HepG2 (cell line): Measurements from ENCODE around the gene SPAG7. TPM values are rescaled to one million over a fixed set of nuclear protein-coding genes. Genes with fewer than 3 reads are reported as not detected.

Experiments
- CBX5 ChIP-seq: sonication (generic); formaldehyde crosslinking; IDR thresholded peaks from 2 replicates; pipeline ENCODE4 v1.4.0; 2020; ENCODE audit warnings: missing genetic modification reagents, borderline replicate concordance
- ETV5 ChIP-seq: IDR thresholded peaks from 2 replicates; pipeline ENCODE4 v1.6.1; 2018; ENCODE audit warnings: missing biosample characterization, missing genetic modification reagents, inconsistent platforms, borderline replicate concordance
- FLYWCH1 ChIP-seq: sonication (generic); formaldehyde crosslinking; IDR thresholded peaks from 2 replicates; pipeline ENCODE4 v1.8.1; 2023; ENCODE audit warnings: mild to moderate bottlenecking, missing genetic modification reagents
- FOXA3 ChIP-seq: IDR thresholded peaks from 2 replicates; pipeline ENCODE4 v1.6.1; 2016; ENCODE audit warnings: missing genetic modification reagents, missing compliant biosample characterization
- HOXA3 ChIP-seq: sonication (generic); formaldehyde crosslinking; IDR thresholded peaks from 2 replicates; pipeline ENCODE4 v1.5.0; 2020; ENCODE audit warnings: missing genetic modification reagents
- KLF15 ChIP-seq: sonication (generic); formaldehyde crosslinking; IDR thresholded peaks from 2 replicates; pipeline ENCODE4 v1.8.1; 2023; ENCODE audit warnings: borderline replicate concordance, mild to moderate bottlenecking, inconsistent platforms, missing genetic modification reagents, mixed read lengths
- NR1H2 ChIP-seq: sonication (generic); formaldehyde crosslinking; IDR thresholded peaks from 2 replicates; pipeline ENCODE4 v1.8.1; 2022; ENCODE audit warnings: low read depth, missing genetic modification reagents, borderline replicate concordance
- POLR2AphosphoS2 ChIP-seq: IDR thresholded peaks from 2 replicates; pipeline ENCODE4 v1.6.1; 2011; ENCODE audit warnings: low read depth, low read length, improper control_type of control experiment
- RNF2 ChIP-seq: fragments of 450-650 bp; conservative IDR thresholded peaks from 2 replicates; pipeline ENCODE4 v1.6.1; 2016; ENCODE audit warnings: low read depth
- SMC3 ChIP-seq: IDR thresholded peaks from 2 replicates; pipeline ENCODE4 v1.6.1; 2011; ENCODE audit warnings: low read length, improper control_type of control experiment
- SRY ChIP-seq: sonication (generic); formaldehyde crosslinking; IDR thresholded peaks from 2 replicates; pipeline ENCODE4 v1.8.0; 2022; ENCODE audit warnings: mild to moderate bottlenecking, missing genetic modification reagents
- TAF15 ChIP-seq: fragments of 200-400 bp; formaldehyde crosslinking; IDR thresholded peaks from one replicate; pipeline ENCODE4 v1.6.1; 2018; ENCODE audit warnings: mild to moderate bottlenecking, low read depth, low read length; ENCODE audit not compliant: poor library complexity, severe bottlenecking
- TEAD3 ChIP-seq: optimal IDR thresholded peaks from 2 replicates; pipeline ENCODE3; 2016; ENCODE audit warnings: borderline replicate concordance
- YY1 ChIP-seq: IDR thresholded peaks from 2 replicates; pipeline ENCODE4 v1.6.1; 2011; ENCODE audit warnings: low read length, low read depth, moderate library complexity, mild to moderate bottlenecking; ENCODE audit not compliant: insufficient read depth, insufficient replicate concordance
- ZBTB20 ChIP-seq: sonication (generic); formaldehyde crosslinking; IDR thresholded peaks from 2 replicates; pipeline ENCODE4 v1.8.1; 2023; ENCODE audit warnings: missing genetic modification reagents, low read depth, mild to moderate bottlenecking, borderline replicate concordance
- ZFY ChIP-seq: sonication (generic); formaldehyde crosslinking; IDR thresholded peaks from 2 replicates; pipeline ENCODE4 v1.4.0; 2020; ENCODE audit warnings: missing genetic modification reagents
- ZNF572 ChIP-seq: sonication (generic); formaldehyde crosslinking; IDR thresholded peaks from 2 replicates; pipeline ENCODE4 v1.5.1; 2020; ENCODE audit warnings: mild to moderate bottlenecking, missing genetic modification reagents
- ZNF788 ChIP-seq: sonication (generic); formaldehyde crosslinking; IDR thresholded peaks from 2 replicates; pipeline ENCODE4 v1.5.0; 2020; ENCODE audit warnings: mild to moderate bottlenecking, missing genetic modification reagents, borderline replicate concordance
- polyA plus RNA-seq, 8 experiments: library from polyadenylated mRNA; depleted of rRNA in 3 of 8; stranded (reverse) in 7 of 8; unstranded in 1 of 8; fragments of >200 nt; fragmentation: Illumina TruSeq in 4 of 8; extraction: Trizol in 4 of 8; gene quantifications; 2 replicates each; pipeline versions ENCODE4 v1.2.1 to v1.2.3, GENCODE V29; 2011 to 2016; ENCODE audit warnings: low read depth in 4 of 8, missing spikeins in 1 of 8, mixed read lengths in 1 of 8; ENCODE audit not compliant: insufficient read depth in 1 of 8
- total RNA-seq, 5 experiments: library from RNA; depleted of rRNA; stranded (reverse); fragments of >200 nt; fragmentation: Illumina TruSeq; extraction: Trizol; gene quantifications; 2 replicates each; pipeline ENCODE4 v1.2.3, GENCODE V29; 2016; ENCODE audit warnings: low read depth in 1 of 5
- TF ChIP-seq, protein P1 (sequence below): sonication (generic); formaldehyde crosslinking; IDR thresholded peaks from 2 replicates; pipeline ENCODE4 v1.8.1; 2023; ENCODE audit warnings: mild to moderate bottlenecking, missing genetic modification reagents
- TF ChIP-seq, protein P2 (sequence below): sonication (generic); formaldehyde crosslinking; IDR thresholded peaks from 2 replicates; pipeline ENCODE4 v1.4.0; 2020; ENCODE audit warnings: missing genetic modification reagents, mild to moderate bottlenecking, borderline replicate concordance
- TF ChIP-seq, protein P3 (sequence below): sonication (generic); formaldehyde crosslinking; IDR thresholded peaks from 2 replicates; pipeline ENCODE4 v1.9.0; 2021; ENCODE audit warnings: missing genetic modification reagents, borderline replicate concordance

The SPAG7 gene
- total and polyA plus RNA-seq, 2 of the 13 experiments (the other 11 are each of a cell fraction or from before 2014, with no cell fraction given): 51.0 to 59.0 TPM

DNA sequence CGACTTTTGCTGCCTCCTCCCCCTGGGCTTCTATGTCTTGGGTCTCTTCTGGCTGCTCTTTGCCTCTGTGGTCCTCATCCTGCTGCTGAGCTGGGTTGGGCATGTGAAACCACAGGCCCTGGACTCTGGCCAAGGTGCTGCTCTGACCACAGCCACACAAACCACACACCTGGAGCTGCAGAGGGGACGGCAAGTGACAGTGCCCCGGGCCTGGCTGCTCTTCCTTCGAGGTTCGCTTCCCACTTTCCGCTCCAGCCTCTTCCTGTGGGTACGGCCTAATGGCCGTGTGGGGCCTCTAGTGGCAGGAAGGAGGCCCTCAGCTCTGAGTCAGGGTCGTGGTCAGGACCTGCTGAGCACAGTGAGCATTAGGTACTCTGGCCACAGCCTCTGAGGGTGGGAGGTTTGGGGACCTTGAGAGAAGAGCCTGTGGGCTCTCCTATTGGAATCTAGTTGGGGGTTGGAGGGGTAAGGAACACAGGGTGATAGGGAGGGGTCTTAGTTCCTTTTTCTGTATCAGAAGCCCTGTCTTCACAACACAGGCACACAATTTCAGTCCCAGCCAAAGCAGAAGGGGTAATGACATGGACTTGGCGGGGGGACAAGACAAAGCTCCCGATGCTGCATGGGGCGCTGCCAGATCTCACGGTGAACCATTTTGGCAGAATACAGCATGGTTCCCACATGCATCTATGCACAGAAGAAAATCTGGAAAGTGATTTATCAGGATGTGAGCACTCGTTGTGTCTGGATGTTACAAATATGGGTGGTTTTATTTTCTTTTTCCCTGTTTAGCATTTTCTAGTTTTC is 33.2 kb downstream of the SPAG7 start (continued):
- TF ChIP-seq CBX5 (CRISPR knock-in tag): peak; percentile 42; the same call in 1 of the 2 replicates
- 0 out of 2 replicates have a peak, but pooled peaks have one; percentile 45 for TF ChIP-seq ZNF572 (CRISPR knock-in tag)
- TF ChIP-seq YY1: peak; percentile 54
- TF ChIP-seq FLYWCH1 (CRISPR knock-in tag): no peak
- peak; percentile 49; the same call in 1 of the 2 replicates for TF ChIP-seq HOXA3 (CRISPR knock-in tag)
- peak; percentile 48 for TF ChIP-seq TEAD3 (CRISPR knock-in tag)
- peak; percentile 32 for TF ChIP-seq SMC3
- no peak for TF ChIP-seq ZBTB20
- TF ChIP-seq, protein P1, sequence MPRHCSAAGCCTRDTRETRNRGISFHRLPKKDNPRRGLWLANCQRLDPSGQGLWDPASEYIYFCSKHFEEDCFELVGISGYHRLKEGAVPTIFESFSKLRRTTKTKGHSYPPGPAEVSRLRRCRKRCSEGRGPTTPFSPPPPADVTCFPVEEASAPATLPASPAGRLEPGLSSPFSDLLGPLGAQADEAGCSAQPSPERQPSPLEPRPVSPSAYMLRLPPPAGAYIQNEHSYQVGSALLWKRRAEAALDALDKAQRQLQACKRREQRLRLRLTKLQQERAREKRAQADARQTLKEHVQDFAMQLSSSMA (CRISPR knock-in tag): no peak
- no peak for TF ChIP-seq POLR2AphosphoS2
- TF ChIP-seq FOXA3 (CRISPR knock-in tag): 0 out of 2 replicates have a peak, but pooled peaks have one; percentile 19
- no peak for TF ChIP-seq RNF2
- TF ChIP-seq, protein P2, sequence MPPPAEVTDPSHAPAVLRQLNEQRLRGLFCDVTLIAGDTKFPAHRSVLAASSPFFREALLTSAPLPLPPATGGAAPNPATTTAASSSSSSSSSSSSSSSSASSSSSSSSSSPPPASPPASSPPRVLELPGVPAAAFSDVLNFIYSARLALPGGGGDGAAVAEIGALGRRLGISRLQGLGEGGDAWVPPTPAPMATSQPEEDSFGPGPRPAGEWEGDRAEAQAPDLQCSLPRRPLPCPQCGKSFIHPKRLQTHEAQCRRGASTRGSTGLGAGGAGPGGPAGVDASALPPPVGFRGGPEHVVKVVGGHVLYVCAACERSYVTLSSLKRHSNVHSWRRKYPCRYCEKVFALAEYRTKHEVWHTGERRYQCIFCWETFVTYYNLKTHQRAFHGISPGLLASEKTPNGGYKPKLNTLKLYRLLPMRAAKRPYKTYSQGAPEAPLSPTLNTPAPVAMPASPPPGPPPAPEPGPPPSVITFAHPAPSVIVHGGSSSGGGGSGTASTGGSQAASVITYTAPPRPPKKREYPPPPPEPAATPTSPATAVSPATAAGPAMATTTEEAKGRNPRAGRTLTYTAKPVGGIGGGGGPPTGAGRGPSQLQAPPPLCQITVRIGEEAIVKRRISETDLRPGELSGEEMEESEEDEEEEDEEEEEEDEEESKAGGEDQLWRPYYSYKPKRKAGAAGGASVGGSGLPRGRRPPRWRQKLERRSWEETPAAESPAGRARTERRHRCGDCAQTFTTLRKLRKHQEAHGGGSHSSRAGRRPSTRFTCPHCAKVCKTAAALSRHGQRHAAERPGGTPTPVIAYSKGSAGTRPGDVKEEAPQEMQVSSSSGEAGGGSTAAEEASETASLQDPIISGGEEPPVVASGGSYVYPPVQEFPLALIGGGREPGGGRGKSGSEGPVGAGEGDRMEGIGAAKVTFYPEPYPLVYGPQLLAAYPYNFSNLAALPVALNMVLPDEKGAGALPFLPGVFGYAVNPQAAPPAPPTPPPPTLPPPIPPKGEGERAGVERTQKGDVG: no peak
- TF ChIP-seq TAF15: no peak
- no peak for TF ChIP-seq NR1H2 (CRISPR knock-in tag)
- no peak for TF ChIP-seq SRY
- TF ChIP-seq, protein P3, sequence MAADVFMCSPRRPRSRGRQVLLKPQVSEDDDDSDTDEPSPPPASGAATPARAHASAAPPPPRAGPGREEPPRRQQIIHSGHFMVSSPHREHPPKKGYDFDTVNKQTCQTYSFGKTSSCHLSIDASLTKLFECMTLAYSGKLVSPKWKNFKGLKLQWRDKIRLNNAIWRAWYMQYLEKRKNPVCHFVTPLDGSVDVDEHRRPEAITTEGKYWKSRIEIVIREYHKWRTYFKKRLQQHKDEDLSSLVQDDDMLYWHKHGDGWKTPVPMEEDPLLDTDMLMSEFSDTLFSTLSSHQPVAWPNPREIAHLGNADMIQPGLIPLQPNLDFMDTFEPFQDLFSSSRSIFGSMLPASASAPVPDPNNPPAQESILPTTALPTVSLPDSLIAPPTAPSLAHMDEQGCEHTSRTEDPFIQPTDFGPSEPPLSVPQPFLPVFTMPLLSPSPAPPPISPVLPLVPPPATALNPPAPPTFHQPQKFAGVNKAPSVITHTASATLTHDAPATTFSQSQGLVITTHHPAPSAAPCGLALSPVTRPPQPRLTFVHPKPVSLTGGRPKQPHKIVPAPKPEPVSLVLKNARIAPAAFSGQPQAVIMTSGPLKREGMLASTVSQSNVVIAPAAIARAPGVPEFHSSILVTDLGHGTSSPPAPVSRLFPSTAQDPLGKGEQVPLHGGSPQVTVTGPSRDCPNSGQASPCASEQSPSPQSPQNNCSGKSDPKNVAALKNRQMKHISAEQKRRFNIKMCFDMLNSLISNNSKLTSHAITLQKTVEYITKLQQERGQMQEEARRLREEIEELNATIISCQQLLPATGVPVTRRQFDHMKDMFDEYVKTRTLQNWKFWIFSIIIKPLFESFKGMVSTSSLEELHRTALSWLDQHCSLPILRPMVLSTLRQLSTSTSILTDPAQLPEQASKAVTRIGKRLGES (CRISPR knock-in tag): no peak
- TF ChIP-seq ZFY: peak; percentile 47; the same call in 1 of the 2 replicates
- no peak for TF ChIP-seq KLF15 (CRISPR knock-in tag)
- no peak for TF ChIP-seq ZNF788 (CRISPR knock-in tag)
- 0 out of 2 replicates have a peak, but pooled peaks have one; percentile 48 for TF ChIP-seq ETV5 (CRISPR knock-in tag)
